Heart right ventricle (tissue), 16 donors: ENCODE measurements around the gene GCKR. TPM values are rescaled to one million over a fixed set of nuclear protein-coding genes. Genes with fewer than 3 reads are reported as not detected.

Experiments used
- ATAC-seq, 8 donors: fragments of 200-7000 bp; cut with Tn5 transposase; one replicate each; pipeline ENCODE4 v1.9.1; 2020; ENCODE audit warnings: mild to moderate bottlenecking in 8 of 8, moderate library complexity in 8 of 8, moderate number of reproducible peaks in 1 of 8
- DNase-seq, 2 donors: peaks; one replicate each; pipeline ENCODE4 v3.0.0-alpha.2; 2020
- H3K27ac ChIP-seq, 10 donors: fragments of 200-600 bp; sonication (generic) in 2 of 10; one replicate each; pipeline versions ENCODE4 v1.5.0 to v1.8.0; 2020 to 2022; ENCODE audit warnings: mild to moderate bottlenecking in 3 of 10
- H3K27me3 ChIP-seq, 7 donors: fragments of 200-600 bp; one replicate each; pipeline ENCODE4 v1.8.0; 2021 to 2022; ENCODE audit warnings: mild to moderate bottlenecking in 2 of 7
- H3K36me3 ChIP-seq, 9 donors: fragments of 200-600 bp; sonication (generic) in 1 of 9; one replicate each; pipeline versions ENCODE4 v1.5.0 to v1.8.0; 2020 to 2022; ENCODE audit warnings: mild to moderate bottlenecking in 2 of 9
- H3K4me1 ChIP-seq, 9 donors: fragments of 200-600 bp; sonication (generic) in 1 of 9; one replicate each; pipeline versions ENCODE4 v1.5.0 to v1.8.0; 2020 to 2022; ENCODE audit warnings: mild to moderate bottlenecking in 4 of 9
- H3K4me3 ChIP-seq, 10 donors: fragments of 200-600 bp; sonication (generic) in 2 of 10; one replicate each; pipeline versions ENCODE4 v1.5.0 to v1.8.0; 2020 to 2022; ENCODE audit warnings: mild to moderate bottlenecking in 7 of 10, moderate library complexity in 2 of 10
- H3K9me3 ChIP-seq, 11 donors: fragments of 200-600 bp in 10 of 11; sonication (generic) in 2 of 11; one replicate each; pipeline versions ENCODE4 v1.5.0 to v1.8.0; 2013 to 2022; ENCODE audit warnings: mild to moderate bottlenecking in 2 of 11, control low read depth in 1 of 11, moderate library complexity in 1 of 11
- WGBS, 2 donors: extraction: QIAGEN DNeasy Blood & Tissue Kit; methylation state at CpG; one replicate each; pipeline ENCODE4 v1.1.7; 2013; ENCODE audit warnings: inconsistent platforms in 1 of 2; 5-methylcytosine and 5-hydroxymethylcytosine counted together
- intact Hi-C, 10 donors: fragments of 100-400 bp; cut with DNase I; formaldehyde crosslinking; loops; one replicate each; pipeline versions ENCODE4 v1.11.1 to v1.14.2; 2022
- polyA plus RNA-seq, 2 donors: library from polyadenylated mRNA; stranded (reverse); fragments of 200-250 nt; gene quantifications; one replicate each; pipeline ENCODE4 v1.2.3, GENCODE V29; 2013
- total RNA-seq, 10 donors: library from RNA; stranded (reverse); fragmentation: NEBNext Ultra II Directional in 3 of 10; extraction: Animal tissue kit (Norgen Biotek cat#: 25700) in 3 of 10; gene quantifications; one replicate each; pipeline versions ENCODE4 v1.2.1 to v1.2.4, GENCODE V29; 2021 to 2023
- TF ChIP-seq, protein P1 (sequence below), 9 donors: fragments of 200-600 bp; sonication (generic) in 2 of 9; IDR thresholded peaks; one replicate each; pipeline versions ENCODE4 v1.5.0 to v1.8.0; 2021 to 2022; ENCODE audit warnings: antibody characterized with exemption in 9 of 9, mild to moderate bottlenecking in 5 of 9, moderate library complexity in 1 of 9
- donor health status: Arrhythmogenic right ventricular cardiomyopathy.
- donor health status: ischemic (EF 13 %, LVEDD 7.1; RV severe dilation, severe dysfunction).
- donor health status: healthy with polysubstance abuse.
- donor health status: DM: no; HTN: yes; CAD: no.
- donor health status: DM: no; HTN: no; CAD: no.
- donor health status: ischemic (EF 25% LVEDD 6.9; RV normal size, moderate dysfunction).
- donor health status: ischemic (EF 25% LVEDD 5.7; RV mildly dilated, moderate dysfunction).
- donor health status: healthy.
- donor health status: DM: yes; HTN: yes; CAD: no.
- donor health status: Ischemic cardiomyopathy.
- donor health status: ischemic (EF 35%, LVEDD 5.7; RV mildly dilated, moderate dysfunction).
- donor health status: nonischemic (EF 11% LVEDD 7.7; RV severe dilation, severe dysfunction).
- donor health status: DM: yes; HTN: yes; CAD: no.
- donor health status: PGD.
- donor health status: ischemic (EF 29% LVEDD 5.4; RV normal size, mild dysfunction).
- donor health status: nonischemic (EF 23%, LVEDD 6.1; RV moderate dilation, normal function).

Gene GCKR
- total and polyA plus RNA-seq, 12 donors = 0.19 to 1.6 (median 0.90) TPM; not detected in 8

DNA sequence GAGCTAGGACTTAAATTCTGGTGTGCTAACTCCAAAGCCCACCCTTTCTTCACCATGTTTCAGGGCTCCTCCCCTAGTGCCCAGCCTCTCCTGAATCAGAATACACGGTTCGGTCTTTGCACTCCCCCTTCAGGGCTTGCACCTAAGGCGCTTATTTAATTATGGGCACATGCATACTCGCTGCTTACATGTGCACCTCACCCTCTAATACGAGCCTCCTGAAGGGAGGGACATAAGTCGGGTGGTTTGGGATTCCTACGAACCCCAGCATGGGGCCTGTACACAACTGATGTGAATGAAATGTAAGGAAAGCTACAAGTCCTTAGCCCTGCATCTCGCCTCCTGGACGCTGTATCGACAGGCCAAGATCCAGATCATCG is 7.5 kb upstream of the GCKR start:
- DNase-seq = no peak
- peak overlapping the region in 8 of 10 donors; percentile 28 to 79 (median 60) for H3K27ac ChIP-seq
- ATAC-seq = peak in 6 of 8 donors; percentile 3 to 31 (median 15)
- H3K36me3 ChIP-seq = peaks cover 0 to 15% (median 11%) of the 10 kb centered on the region in 9 donors
- peaks cover 4 to 32% (median 11%) of the 10 kb centered on the region in 9 donors for H3K4me1 ChIP-seq
- WGBS, 2 donors = 5% methylated on average over 11 of the region's 11 CpGs
- TF ChIP-seq, protein P1, sequence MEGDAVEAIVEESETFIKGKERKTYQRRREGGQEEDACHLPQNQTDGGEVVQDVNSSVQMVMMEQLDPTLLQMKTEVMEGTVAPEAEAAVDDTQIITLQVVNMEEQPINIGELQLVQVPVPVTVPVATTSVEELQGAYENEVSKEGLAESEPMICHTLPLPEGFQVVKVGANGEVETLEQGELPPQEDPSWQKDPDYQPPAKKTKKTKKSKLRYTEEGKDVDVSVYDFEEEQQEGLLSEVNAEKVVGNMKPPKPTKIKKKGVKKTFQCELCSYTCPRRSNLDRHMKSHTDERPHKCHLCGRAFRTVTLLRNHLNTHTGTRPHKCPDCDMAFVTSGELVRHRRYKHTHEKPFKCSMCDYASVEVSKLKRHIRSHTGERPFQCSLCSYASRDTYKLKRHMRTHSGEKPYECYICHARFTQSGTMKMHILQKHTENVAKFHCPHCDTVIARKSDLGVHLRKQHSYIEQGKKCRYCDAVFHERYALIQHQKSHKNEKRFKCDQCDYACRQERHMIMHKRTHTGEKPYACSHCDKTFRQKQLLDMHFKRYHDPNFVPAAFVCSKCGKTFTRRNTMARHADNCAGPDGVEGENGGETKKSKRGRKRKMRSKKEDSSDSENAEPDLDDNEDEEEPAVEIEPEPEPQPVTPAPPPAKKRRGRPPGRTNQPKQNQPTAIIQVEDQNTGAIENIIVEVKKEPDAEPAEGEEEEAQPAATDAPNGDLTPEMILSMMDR (IDR thresholded peaks at IDR 0.05) = no peak
- H3K9me3 ChIP-seq = no peaks in the 10 kb centered on the region
- H3K4me3 ChIP-seq = peak overlapping the region; percentile 22 to 96 (median 64)
- H3K27me3 ChIP-seq = peaks cover 0 to 5% (median 0%) of the 10 kb centered on the region in 7 donors
- intact Hi-C loops = loop anchor here in 1 of 10 donors (5.0 kb wide), 1 partner anchor 62 kb away; the partner anchor contains the start of gene NRBP1

GRCh38 chr2:27489498-27490397 is 6.9 kb upstream of the GCKR start, which contains the start of gene IFT172:
IFT172 (minus strand) TSS chr2:27489743; CDS start chr2:27489653, 90 bp downstream.
- H3K9me3 ChIP-seq = no peaks in the 10 kb centered on the region
- TF ChIP-seq, protein P1 (IDR thresholded peaks at IDR 0.05) = no peak
- peak within 1 kb of the TSS; percentile 22 to 96 (median 64) for H3K4me3 ChIP-seq
- ATAC-seq = peak; percentile 96 to 100 (median 99)
- H3K36me3 ChIP-seq = peaks cover 0 to 8% (median 7%) of the 10 kb centered on the region in 9 donors
- 7 to 8% methylated on average over 43 of the region's 43 CpGs for WGBS, 2 donors
- DNase-seq = peak; percentile 97 to 99
- H3K27ac ChIP-seq = peak within 1 kb of the TSS in 9 of 10 donors; percentile 53 to 79 (median 63)
- peaks cover 4 to 38% (median 15%) of the 10 kb centered on the region in 9 donors for H3K4me1 ChIP-seq
- H3K27me3 ChIP-seq = peaks cover 0 to 11% (median 0%) of the 10 kb centered on the region in 7 donors
- intact Hi-C loops = loop anchor here in 5 of 10 donors (5.0 to 10.0 kb wide), 4 partner anchors 62 to 135 kb away; partner anchors contain the start of genes CCDC121 (in 2 of the 5), GPN1 (in 2 of the 5), ZNF512 (in 2 of the 5) and NRBP1 (in 1 of the 5)

- intact Hi-C loops = loop anchor here in 4 of 10 donors (5.0 to 10.0 kb wide), 3 partner anchors 90 to 132 kb away; partner anchors contain the start of genes CCDC121 (in 2 of the 4), GPN1 (in 2 of the 4) and ZNF512 (in 2 of the 4)
- WGBS, 2 donors = 80 to 86% methylated on average over 4 of the region's 4 CpGs
- peaks cover 0 to 39% (median 8%) of the 10 kb centered on the region in 7 donors for H3K27me3 ChIP-seq
These were observed 4.1 kb upstream of the GCKR start for GRCh38 chr2:27492557-27492956.

More at GRCh38 chr2:27492557-27492956, 4.1 kb upstream of the GCKR start:
- Histone ChIP-seq H3K9me3 (no peaks in the 10 kb centered on the region), H3K36me3 (no peaks in the 10 kb centered on the region), H3K4me3 (no peak overlapping the region), H3K27ac (no peak overlapping the region), H3K4me1 (peaks cover 4 to 46% (median 19%) of the 10 kb centered on the region in 9 donors)
- DNase-seq = no peak
- TF ChIP-seq, protein P1 (IDR thresholded peaks at IDR 0.05) = no peak
- no peak for ATAC-seq
